HS-5 (cell line): ENCODE data around the gene DLAT.
"Not testable (repeated sequence)": the region's sequence is repeated elsewhere in the genome, so short reads cannot be mapped to it uniquely, and the experiment has no call there.

ENCODE experiments used
- DNase-seq: peaks from one replicate; pipeline ENCODE4 v3.0.0-alpha.2; 2012; ENCODE audit warnings: low read depth

DLAT gene

DNA sequence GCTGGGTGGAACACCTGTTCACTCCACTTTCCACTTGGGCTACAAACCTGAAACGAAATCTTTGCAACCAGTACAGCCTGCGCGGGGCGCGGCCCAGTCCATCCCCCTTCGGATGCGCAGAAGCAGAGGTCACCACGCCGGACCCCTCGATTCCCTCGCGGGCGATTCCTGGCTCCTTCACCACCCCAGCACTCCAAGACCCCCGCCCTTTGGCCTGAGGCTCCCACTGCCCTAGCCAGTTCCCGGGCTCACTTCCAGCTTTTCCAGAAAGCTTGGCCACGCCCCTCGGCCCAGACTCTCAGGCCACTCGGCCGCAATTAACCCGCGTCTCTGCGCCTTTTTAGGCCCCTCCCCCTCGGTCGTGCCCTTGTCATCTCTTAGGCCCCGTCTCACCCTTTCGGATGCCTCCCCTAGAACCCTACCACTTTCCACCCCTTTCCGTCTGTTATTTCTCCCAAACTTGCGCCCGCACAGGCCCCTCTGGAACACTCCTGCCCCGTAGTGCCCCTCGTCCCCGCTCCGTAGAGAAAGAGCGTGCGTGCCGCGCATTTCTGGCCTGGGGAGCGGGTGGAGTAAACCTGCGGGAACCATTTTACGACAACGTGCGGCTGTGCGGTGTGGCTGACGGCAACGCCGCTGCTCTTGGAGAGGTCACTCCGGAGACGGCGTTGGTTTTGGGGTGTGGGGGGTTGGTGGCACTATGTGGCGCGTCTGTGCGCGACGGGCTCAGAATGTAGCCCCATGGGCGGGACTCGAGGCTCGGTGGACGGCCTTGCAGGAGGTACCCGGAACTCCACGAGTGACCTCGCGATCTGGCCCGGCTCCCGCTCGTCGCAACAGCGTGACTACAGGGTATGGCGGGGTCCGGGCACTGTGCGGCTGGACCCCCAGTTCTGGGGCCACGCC, at the start of gene DLAT:
Gene DLAT, plus strand, starts transcription at position 636 of the 906 bp plus-strand sequence. Its CDS starts 65 bp downstream, at position 701.
- DNase-seq = peak; percentile 50

DNA sequence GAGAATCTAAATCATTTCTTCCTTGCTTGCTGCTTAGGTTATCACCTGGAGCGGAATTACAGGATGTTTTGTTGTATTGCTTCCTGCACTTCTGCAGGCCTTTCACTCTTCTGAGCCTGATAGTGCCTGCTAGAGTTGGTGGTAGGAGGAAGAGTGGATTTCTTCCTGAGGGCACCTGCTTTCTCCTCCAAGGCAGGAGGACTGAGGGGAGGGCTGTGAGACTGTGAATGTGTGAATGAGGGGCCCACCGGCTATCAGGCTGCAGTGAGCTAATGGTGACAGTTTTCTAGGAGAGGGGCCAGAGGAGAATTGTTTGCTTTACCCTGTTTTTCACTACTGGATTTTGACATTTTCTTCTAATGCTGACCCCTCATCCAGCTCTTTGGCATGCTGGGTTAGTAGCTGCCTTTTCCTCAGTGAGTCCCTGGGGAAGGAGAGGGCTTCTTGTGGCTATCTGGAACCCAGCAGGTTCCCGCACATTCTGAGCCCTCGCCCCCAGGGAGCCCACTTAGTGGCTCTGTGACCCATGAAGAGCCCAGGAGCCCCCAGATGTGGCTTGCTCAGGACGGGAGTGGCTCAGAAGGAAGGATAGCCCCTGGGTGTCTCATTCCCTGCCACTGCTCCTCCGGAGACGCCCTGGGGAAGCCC, 49.0 kb upstream of the DLAT start:
- no peak for DNase-seq

DNA sequence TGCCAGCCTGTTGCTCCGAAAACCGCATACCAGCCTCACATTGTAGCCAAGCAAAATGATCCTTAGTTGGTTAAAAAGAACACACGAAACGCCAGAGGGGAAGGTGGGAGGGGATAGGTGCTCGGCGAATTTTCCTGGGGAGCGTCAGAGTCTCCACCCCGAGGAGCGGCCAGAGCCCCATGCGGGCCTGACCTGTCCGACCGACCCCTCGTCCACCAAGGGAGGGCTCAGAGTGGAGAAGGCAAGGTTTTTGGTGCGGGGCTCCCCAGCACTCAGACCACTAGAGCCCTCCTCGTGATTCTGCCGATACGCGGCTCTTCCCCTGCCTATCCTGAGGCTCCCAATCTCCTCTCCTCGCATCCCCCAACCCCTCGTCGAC, 48.5 kb upstream of the DLAT start:
- no peak for DNase-seq

DNA sequence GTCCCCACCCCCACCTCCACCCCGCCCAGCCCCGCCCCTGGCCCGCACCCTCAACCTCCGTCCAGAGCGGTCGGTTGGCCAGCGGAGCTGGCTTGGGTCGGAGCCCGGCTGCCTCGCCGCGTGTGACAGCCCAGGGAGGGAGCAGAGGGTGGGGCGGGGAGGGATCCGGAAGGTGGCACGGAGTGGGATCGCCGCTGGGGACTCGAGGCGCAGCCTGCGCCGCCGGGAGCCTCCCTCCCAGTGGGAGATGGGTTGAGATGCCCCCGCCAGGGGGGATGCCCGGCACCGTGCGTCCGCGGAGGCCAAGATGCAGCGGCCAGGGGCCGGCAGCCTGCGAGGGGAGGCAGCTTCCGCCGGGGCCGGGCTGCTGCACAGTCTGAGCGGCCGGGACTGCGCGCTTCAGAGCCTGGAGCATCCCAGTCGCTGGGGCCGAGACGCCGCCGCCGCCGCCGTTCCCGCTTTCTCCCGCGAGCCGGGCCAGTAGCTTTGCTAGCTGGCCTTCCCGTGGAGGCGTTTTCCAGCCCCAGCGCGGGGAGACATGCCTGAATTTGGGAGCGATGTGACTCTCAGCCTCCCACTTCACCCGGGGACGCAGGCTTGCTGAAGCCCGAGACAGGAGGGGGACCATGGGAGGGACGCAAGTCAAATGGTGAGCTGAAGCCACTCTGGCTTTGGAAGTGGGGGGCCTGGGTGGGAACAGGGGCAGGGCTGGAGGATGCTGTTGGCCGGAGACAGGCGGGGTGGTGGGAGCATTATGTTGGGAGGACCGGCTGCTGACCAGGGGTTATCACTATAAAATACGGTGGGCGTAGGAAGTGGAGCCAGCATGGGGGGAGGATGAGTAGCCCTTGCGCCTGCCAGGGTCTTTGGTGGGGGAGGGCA, 47.8 kb upstream of the DLAT start:
- no peak for DNase-seq

DNA sequence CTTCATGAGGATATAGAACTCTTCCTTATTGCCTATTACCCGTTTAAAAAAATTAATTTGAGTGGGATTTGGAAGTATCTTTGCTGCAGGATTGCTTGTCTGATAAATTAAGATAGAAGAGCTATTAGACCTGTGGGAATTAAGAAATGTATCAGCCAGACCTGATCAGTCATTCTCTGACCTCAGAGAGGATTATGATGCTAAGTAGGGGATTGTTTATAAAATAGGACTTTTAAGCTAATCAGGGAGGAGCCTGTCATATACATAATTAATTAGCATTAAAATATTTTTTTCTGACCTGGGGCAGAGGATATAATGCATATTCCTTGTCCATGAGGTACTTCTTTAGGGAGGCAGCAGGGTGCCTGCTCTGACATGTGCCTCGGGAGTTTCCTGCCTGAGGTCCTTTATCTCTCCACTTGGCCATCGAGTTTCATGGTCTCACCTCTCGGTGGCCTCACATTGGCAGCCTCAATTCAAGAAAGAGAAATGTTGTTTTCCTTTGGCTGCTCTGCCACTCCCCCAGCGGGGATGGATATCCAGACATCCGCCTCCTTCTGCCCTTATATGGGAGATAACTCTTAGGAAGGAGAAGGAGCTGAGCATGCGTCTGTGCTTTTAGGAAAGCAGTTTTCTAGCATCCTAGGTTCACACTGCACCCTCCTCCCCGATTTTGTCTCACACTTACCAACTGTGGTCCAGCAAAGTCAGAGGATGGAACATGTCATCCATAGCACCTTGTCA, 47.0 kb upstream of the DLAT start:
- DNase-seq = peak; percentile 34

DNA sequence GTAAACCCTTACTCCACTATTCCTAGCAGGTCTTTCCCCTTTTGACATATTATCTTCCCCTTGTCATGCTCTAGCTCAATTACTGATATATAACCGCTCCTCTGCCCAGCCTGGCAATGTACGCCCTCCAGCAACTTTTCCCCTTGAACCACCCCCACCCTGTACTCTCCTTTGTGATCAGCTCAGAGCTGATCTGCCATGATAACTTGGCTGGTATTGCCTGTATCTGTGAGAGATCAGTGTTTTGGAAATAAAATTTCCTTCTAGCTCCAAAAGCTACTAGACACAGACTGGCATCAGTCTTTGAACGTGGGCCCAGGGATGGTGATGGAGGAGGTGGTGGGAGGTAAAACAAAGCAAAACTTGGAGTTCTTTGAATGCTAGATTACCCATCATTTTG, 45.1 kb upstream of the DLAT start:
- DNase-seq = no peak

DNA sequence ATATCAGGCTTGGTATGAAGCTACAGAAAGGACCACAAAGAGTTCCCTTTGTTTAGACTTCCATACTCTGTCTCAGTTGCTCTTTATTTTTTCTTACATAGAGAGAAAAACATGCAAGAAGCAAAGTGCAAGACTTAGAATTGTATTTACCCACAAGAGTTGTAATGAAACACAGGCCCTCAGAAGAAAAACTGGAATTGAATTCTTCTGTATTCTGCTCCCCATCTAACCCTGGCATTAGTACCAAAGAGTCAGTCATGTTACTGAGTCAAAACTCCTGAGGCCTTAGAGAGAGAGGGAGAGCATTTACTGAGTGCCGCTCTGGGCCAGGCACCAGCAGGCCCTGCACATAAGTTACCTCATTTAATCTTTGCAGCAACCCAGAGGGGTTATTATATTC, 43.9 kb upstream of the DLAT start:
- no peak for DNase-seq

DNA sequence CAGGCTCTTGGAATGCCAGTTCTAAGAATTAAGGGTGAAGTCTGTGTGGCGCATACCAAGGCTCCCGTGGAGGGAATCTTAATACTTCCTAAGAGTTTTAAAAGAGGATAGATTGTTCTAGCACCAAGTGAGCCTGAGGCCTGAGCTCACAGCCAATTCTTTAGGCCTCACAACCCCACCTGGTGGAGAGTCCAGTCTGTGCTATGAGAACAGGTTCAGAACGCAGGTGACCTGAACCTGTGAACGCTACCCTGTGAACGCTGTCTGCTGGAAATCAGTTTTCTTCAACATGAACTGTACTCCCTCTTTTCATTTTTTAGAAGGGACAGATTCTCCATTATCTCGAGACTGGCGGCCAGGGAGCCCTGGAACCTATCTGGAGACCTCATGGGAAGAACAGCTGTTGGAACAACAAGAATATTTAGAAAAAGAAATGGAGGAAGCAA, 43.2 kb upstream of the DLAT start:
- DNase-seq = no peak

DNA sequence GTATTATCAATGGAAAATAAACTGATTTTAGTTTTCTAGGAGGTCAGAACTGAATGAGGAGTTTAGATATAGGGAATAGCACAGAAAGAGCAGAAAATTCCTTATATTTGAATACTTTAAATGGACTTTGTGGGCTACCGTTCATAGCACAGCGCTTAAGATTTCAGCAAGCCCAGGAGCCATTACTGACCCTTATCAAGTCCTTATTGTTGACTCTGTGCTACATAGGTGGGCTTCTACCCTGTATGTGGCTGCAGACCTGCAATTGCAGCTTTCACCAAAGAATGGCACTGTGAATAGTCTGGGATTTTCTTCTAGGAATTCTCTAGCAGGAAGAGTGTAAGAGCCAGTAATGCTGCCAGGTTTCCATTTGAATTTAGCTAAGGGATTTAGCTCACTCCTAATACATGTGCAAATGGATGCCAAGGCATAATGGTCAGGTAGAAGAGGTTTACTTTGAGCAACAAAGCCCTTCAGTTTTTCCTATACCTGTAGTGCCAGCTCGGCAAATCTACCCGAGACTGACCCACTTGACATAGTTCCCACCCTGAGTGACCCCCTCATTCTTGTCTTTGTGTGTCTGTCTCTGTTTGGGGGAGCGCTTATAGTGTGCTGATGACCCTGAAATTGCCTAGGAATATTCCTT, 42.5 kb upstream of the DLAT start:
- no peak for DNase-seq

DNA sequence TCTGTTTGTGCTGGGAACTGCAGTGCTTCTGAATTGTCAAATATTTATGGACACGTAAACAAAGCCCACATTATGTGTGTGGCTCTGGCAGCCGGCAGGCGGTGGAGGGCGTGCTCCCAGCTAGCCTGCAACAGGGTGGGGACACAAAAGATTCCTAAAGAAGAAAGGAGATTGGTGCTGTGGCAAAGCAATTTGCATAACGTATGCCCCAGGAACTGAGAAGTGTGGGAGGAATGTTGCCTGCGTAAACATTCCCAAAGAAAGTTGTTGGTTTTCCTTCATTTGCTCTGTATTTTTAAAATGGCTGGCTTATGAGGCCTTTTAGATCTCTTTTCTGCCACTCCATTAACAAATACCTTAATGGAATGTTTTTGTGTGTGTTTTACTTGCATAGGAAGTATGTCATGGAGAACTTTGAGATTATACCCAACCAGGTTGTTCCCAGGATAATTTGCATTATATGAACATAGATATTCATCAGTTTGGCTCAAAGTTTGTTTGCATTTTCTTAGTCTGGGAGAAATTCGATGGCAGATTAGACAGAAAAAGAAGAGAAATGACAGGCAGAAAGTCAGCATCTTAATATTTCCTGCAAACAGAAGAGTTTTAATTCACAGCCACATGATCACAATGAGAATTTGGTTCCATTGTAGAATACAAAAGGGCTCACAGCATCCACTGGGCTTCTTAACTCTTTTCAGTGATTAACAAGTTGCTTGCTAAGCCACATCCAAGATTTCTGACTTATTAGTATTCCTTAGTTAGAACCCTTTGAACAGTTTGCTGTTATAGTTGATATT, 41.8 kb upstream of the DLAT start:
- no peak for DNase-seq

DNA sequence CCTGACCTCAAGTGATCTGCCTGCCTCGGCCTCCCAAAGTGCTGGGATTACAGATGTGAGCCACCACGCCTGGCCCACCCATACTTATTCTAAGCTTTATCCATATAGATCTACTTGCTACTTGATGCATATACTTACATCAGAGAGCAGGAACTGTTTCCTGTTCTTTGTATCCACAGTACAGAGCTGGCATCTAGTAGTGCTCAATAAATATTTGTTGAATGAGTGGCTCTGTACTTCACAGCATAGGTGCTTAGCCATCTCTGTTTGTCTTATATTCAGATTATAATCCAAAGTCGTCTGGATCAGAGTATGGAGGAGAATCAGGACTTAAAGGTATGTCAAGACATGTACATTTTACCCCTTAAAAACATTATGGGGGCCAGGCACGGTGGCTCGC, 38.6 kb upstream of the DLAT start:
- DNase-seq = no peak

DNA sequence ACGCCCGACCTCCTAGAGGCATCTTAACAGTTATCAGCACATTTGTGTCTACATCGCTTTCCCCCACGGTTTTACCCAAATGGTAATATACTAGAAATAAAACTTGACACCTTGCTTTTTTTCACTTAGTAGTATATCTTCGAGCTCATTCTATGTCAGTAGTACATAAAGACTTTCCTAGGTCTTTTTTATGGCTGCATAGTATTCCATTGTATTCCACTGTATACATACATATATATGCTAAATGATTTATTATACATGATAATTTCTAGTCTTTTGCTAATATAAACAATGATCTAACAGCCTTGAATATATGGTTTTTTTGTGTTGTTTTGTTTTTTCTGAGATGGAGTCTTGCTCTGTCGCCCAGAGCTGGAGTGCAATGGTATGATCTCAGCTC, 34.8 kb upstream of the DLAT start:
- DNase-seq = no peak

DNA sequence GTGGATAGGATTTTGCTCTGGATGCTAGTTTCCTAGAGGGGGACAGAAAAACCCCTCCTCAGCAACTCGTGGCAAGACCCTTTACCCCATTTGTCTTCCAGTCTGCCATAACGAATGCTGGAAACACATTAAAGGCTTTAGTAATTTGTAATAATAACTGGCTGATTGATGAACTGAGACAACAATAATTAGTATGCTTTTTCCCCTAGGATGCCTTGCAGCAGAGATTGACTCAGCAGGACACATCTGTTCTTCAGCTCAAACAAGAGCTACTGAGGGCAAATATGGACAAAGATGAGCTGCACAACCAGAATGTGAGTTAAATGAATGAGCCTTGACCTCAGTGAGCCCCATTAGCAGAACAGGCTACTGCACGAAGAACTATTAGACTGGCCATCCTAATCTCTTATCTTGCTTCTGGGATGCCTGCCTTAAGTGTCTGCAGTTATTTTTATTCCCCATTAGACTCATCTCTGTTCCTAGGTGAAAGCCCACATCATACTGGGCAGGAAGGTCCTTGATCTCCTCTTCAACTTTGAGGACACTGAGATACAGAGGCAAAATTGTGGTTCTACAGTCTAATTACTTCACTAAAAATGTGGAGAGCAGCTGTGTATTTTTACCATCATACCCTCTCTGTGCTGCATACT, 32.9 kb upstream of the DLAT start:
- DNase-seq = no peak

DNA sequence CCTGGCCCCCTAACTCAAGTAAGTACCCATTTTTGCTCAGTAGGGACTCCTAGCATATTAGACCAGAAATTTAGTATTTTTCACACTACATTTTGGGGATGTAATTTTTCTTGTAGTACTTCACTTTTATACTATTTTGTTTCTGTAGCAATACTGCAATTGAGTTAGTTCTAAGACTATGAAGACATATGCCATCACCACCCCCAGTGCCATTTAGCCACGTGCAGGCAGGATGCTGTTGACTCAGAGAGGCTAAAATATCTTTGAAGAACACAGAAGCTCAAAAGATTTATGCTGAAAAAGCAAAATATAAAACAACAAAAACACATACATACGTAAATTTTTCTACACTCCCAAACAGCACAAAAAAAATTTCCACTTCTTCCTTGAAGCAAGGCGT, 29.1 kb upstream of the DLAT start:
- DNase-seq = no peak

DNA sequence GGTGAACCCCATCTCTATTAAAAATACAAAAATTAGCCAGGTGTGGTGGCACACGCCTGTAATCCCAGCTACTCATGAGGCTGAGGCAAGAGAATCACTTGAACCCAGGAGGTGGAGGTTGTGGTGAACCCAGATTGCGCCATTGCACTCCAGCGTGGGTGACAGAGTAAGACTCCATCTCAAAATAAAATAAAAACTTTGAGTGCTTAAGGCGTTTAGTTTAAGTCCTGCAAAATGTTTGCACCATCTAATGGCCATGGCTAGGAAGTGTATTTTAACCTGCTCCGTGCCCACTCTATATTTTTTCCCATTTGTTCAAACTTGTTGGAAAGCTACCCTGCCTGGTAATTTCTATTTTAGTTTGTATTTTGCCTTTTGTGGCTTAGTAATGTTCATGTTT, 28.5 kb upstream of the DLAT start:
- DNase-seq = not testable (repeated sequence)

DNA sequence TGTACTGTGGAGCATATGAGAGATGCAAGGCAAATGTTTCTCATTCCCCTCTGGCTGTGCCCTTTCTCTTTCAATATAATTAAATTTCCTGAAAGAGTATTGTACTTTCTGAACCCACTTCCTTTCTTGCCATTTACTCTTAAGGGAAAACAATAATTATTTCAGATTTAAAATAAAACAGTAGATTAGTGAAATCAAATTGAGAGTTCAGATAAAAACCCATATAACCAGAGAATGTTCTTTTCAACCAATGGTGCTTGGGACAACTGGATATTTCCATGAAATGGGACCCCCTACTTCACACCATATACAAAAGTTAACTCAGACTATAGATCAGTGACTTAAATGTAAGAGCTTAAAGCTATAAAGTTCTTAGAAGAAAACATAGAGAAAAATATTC, 26.1 kb upstream of the DLAT start:
- no peak for DNase-seq

DNA sequence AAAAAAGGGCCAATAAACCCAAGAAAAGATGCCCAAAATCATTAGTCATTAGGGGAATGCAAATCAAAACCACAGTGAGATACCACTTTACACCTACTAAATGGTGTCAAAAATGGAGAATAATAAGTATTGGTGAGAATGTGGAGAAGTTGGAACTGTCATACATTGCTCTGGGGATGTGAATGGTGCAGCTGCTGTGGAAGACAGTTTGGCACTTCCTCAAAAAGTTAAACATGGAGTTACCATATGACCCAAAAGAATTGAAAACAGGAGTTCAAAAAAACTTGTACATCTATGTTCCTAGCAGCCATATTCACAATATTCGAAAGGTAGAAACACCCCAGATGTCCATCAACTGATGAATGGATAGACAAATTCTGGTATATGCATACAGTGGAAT, 24.5 kb upstream of the DLAT start:
- no peak for DNase-seq

DNA sequence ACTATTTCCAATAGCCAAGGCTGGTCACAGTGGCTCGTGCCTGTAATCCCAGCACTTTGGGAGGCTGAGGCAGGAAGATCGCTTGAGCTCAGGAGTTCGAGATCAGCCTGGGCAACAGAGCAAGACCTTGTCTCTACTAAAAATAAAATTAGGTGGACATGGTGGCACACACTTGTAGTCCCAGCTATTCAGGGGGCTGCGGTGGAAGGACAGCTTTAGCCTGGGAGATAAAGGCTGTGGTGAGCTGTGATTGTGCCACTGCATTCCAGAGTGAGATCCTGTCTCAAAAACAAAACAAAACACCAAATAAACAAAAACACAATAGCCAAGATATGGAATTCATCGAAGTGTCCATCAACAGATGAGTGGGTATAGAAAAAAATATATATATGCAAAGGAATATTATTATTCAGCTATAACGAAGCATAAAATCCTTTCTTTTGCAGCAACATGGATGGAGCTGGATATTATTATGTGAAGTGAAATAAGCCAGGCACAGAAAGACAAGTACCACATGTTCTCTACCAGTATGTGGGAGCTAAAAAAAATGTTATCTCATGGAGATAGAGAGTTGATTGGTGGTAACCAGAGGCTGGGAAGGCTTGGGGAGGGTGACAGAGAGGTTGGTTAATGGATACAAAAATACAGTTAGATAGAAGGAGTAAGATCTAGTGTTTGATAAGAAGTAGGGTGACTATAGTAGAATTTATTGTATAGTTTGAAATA, 22.6 kb upstream of the DLAT start:
- DNase-seq = no peak

DNA sequence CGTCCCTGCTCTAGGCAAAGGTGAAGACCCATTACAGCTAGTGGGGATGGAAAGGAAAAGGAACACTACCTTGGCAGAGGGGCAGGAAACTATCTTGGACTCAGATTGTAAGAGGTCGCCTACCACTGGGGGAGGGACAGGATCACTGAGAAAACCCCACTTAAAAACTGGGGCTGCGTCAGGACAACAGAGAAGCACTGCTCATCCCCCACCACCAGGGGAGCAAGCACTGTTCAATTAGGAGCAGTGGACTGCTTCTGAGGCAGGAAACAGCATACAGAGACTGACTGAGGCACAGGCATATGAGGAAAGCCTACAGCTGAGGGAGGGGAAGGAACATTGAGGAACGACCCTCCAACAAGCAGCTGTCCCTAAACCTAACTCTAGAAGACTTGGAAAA, 20.8 kb upstream of the DLAT start:
- no peak for DNase-seq
